Spleen (tissue), 11 donors: ENCODE measurements around the gene SCLT1. TPM values are rescaled to one million over a fixed set of nuclear protein-coding genes. Genes with fewer than 3 reads are reported as not detected.
A peak's percentile ranks its signal among the peaks of the same experiment; 100 is the strongest.

ENCODE experiments used
- DNase-seq: peaks from one replicate; pipeline ENCODE4 v3.0.0-alpha.2; 2020
- H3K27ac ChIP-seq, 8 donors: fragments of 200-600 bp; sonication (generic) in 7 of 8; 1 replicate in 4 of 8; 2 replicates in 4 of 8; pipeline versions ENCODE4 v1.5.0 to v1.8.0; 2016 to 2021; ENCODE audit warnings: inconsistent platforms in 4 of 8, mild to moderate bottlenecking in 4 of 8, moderate library complexity in 1 of 8
- H3K27me3 ChIP-seq, 7 donors: fragments of 200-600 bp; sonication (generic) in 6 of 7; replicated peaks in 1 of 7; 1 replicate in 4 of 7; 2 replicates in 3 of 7; pipeline versions ENCODE4 v1.5.0 to v1.8.0; 2016 to 2021; ENCODE audit warnings: inconsistent platforms in 3 of 7, mild to moderate bottlenecking in 1 of 7
- H3K36me3 ChIP-seq, 6 donors: fragments of 200-600 bp; sonication (generic) in 5 of 6; 1 replicate in 4 of 6; 2 replicates in 2 of 6; pipeline versions ENCODE4 v1.5.0 to v1.8.0; 2016 to 2021; ENCODE audit warnings: inconsistent platforms in 2 of 6
- H3K4me1 ChIP-seq, 6 donors: fragments of 200-600 bp; sonication (generic) in 5 of 6; 1 replicate in 3 of 6; 2 replicates in 3 of 6; pipeline versions ENCODE4 v1.5.0 to v1.8.0; 2016 to 2021; ENCODE audit warnings: inconsistent platforms in 3 of 6
- H3K4me3 ChIP-seq, 8 donors: fragments of 200-600 bp; sonication (generic) in 7 of 8; 1 replicate in 4 of 8; 2 replicates in 4 of 8; pipeline versions ENCODE4 v1.5.0 to v1.8.0; 2016 to 2021; ENCODE audit warnings: inconsistent platforms in 4 of 8, mild to moderate bottlenecking in 4 of 8, moderate library complexity in 2 of 8
- H3K9me3 ChIP-seq, 8 donors: fragments of 200-600 bp; sonication (generic) in 7 of 8; 1 replicate in 4 of 8; 2 replicates in 4 of 8; pipeline versions ENCODE4 v1.5.0 to v1.8.0; 2016 to 2021; ENCODE audit warnings: inconsistent platforms in 4 of 8
- POLR2A ChIP-seq, 3 donors: fragments of 450-650 bp; IDR thresholded peaks; one replicate each; pipeline ENCODE4 v1.5.1; 2017; ENCODE audit warnings: antibody characterized with exemption in 3 of 3, mild to moderate bottlenecking in 1 of 3
- POLR2AphosphoS5 ChIP-seq, 3 donors: sonication (generic); formaldehyde crosslinking; IDR thresholded peaks; one replicate each; pipeline ENCODE4 v1.5.1; 2017; ENCODE audit warnings: antibody characterized with exemption in 3 of 3
- WGBS, 5 donors: extraction: QIAGEN DNeasy Blood & Tissue Kit in 3 of 5; methylation state at CpG; one replicate each; pipeline versions ENCODE4 v1.1.5 to v1.1.7; 2013 to 2018; 5-methylcytosine and 5-hydroxymethylcytosine counted together
- intact Hi-C: fragments of 100-400 bp; cut with DNase I; formaldehyde crosslinking; loops from one replicate; pipeline ENCODE4 v1.15.0; 2023; ENCODE audit warnings: low total_unique reads
- polyA plus RNA-seq, 3 donors: library from polyadenylated mRNA; stranded (reverse); fragments of 200-250 nt; gene quantifications; one replicate each; pipeline ENCODE4 v1.2.1, GENCODE V29; 2013
- total RNA-seq, 7 donors: library from RNA; depleted of rRNA in 3 of 7; stranded (reverse); fragments of >200 nt in 3 of 7; fragmentation: NEBNext Ultra II Directional in 4 of 7; extraction: Animal tissue kit (Norgen Biotek cat#: 25700) in 4 of 7; gene quantifications; one replicate each; pipeline versions ENCODE4 v1.1.0 to v1.2.1, GENCODE V29; 2016 to 2021
- TF ChIP-seq, protein P1 (sequence below), 11 experiments: fragments of 200-600 bp in 7 of 11; fragments of 450-650 bp in 4 of 11; sonication (generic) in 4 of 11; IDR thresholded peaks in 8 of 11; conservative IDR thresholded peaks in 3 of 11; 1 replicate in 7 of 11; 2 replicates in 4 of 11; pipeline versions ENCODE4 v1.4.0 to v1.8.0; 2016 to 2021; ENCODE audit warnings: antibody characterized with exemption in 11 of 11, inconsistent platforms in 4 of 11, mild to moderate bottlenecking in 1 of 11
- donor health status: healthy with polysubstance abuse.
- donor health status: DM: no; HTN: no; CAD: no; lungs with moderate emphysema.
- donor health status: DM: no; HTN: no; CAD: no.
- donor health status: Bipolar disorder and iron deficiency.
- donor health status: healthy.
- donor health status: DM: no; HTN: no; CAD: no.
- donor health status: DM: yes; HTN: yes; CAD: no.

Gene SCLT1
- total and polyA plus RNA-seq, 10 donors: 6.7 to 43.7 (median 30.3) TPM

GRCh38 chr4:128973384-128973783 lies 120.0 kb downstream of the SCLT1 start:
- H3K4me3 ChIP-seq: no peak overlapping the region
- intact Hi-C loops: no loop called here
- peaks cover 0 to 43% (median 0%) of the 10 kb centered on the region in 6 donors for H3K36me3 ChIP-seq
- H3K4me1 ChIP-seq: no peaks in the 10 kb centered on the region
- no peaks in the 10 kb centered on the region for H3K27me3 ChIP-seq
- DNase-seq: no peak
- H3K9me3 ChIP-seq: no peaks in the 10 kb centered on the region
- TF ChIP-seq POLR2A (IDR thresholded peaks at IDR 0.05) (no peak), POLR2AphosphoS5 (IDR thresholded peaks at IDR 0.05) (no peak)
- TF ChIP-seq, protein P1, sequence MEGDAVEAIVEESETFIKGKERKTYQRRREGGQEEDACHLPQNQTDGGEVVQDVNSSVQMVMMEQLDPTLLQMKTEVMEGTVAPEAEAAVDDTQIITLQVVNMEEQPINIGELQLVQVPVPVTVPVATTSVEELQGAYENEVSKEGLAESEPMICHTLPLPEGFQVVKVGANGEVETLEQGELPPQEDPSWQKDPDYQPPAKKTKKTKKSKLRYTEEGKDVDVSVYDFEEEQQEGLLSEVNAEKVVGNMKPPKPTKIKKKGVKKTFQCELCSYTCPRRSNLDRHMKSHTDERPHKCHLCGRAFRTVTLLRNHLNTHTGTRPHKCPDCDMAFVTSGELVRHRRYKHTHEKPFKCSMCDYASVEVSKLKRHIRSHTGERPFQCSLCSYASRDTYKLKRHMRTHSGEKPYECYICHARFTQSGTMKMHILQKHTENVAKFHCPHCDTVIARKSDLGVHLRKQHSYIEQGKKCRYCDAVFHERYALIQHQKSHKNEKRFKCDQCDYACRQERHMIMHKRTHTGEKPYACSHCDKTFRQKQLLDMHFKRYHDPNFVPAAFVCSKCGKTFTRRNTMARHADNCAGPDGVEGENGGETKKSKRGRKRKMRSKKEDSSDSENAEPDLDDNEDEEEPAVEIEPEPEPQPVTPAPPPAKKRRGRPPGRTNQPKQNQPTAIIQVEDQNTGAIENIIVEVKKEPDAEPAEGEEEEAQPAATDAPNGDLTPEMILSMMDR (IDR thresholded peaks at IDR 0.05 in 8 of 11, conservative IDR thresholded peaks at IDR 0.05 in 3 of 11): no peak
- H3K27ac ChIP-seq: no peak overlapping the region

DNA sequence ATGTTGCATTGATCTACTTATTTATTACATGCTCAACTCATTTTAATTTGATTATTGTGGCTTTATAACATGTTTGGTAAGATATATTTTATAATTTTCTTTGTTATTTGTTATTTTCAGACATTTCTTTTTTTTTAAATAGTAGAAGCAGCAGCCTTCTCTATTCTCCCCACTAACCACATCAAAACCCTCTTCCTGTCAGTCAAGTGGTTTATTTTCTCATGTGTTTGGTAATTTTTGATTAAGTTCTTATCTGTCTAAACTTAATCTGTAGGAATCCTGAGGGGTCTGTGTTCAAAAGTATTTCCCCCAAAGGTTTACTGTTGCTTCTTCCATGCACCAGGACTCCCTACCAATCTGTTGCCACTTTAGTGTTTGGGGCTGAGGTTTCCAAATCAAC lies 131.9 kb downstream of the SCLT1 start:
- Histone ChIP-seq H3K27ac (no peak overlapping the region), H3K9me3 (no peaks in the 10 kb centered on the region), H3K4me1 (peaks cover 0 to 29% (median 6%) of the 10 kb centered on the region in 6 donors), H3K27me3 (no peaks in the 10 kb centered on the region), H3K4me3 (no peak overlapping the region), H3K36me3 (peaks cover 0 to 28% (median 0%) of the 10 kb centered on the region in 6 donors)
- no peak for DNase-seq
- intact Hi-C loops: no loop called here
- TF ChIP-seq, protein P1 (IDR thresholded peaks at IDR 0.05 in 8 of 11, conservative IDR thresholded peaks at IDR 0.05 in 3 of 11): no peak
- no peak for TF ChIP-seq POLR2AphosphoS5 (IDR thresholded peaks at IDR 0.05)
- TF ChIP-seq POLR2A (IDR thresholded peaks at IDR 0.05): no peak

- H3K27ac ChIP-seq: peak overlapping the region in 6 of 8 donors; percentile 28 to 81 (median 52)
Observed at GRCh38 chr4:128958194-128958593, 135.1 kb downstream of the SCLT1 start.

GRCh38 chr4:128957459-128957858 lies 135.9 kb downstream of the SCLT1 start:
- no peaks in the 10 kb centered on the region for H3K9me3 ChIP-seq
- H3K36me3 ChIP-seq: peaks cover 0 to 23% (median 2%) of the 10 kb centered on the region in 6 donors
- H3K4me1 ChIP-seq: peaks cover 0 to 29% (median 6%) of the 10 kb centered on the region in 6 donors
- no peaks in the 10 kb centered on the region for H3K27me3 ChIP-seq
- no peak for DNase-seq
- TF ChIP-seq POLR2A (IDR thresholded peaks at IDR 0.05): no peak
- TF ChIP-seq POLR2AphosphoS5 (IDR thresholded peaks at IDR 0.05): no peak
- TF ChIP-seq, protein P1 (IDR thresholded peaks at IDR 0.05 in 8 of 11, conservative IDR thresholded peaks at IDR 0.05 in 3 of 11): no peak
- no peak overlapping the region for H3K4me3 ChIP-seq
- intact Hi-C loops: no loop called here
- peak overlapping the region in 5 of 8 donors; percentile 28 to 81 (median 65) for H3K27ac ChIP-seq

More at GRCh38 chr4:128958194-128958593, 135.1 kb downstream of the SCLT1 start:
- Histone ChIP-seq H3K27me3 (no peaks in the 10 kb centered on the region), H3K36me3 (peaks cover 0 to 20% (median 0%) of the 10 kb centered on the region in 6 donors), H3K9me3 (no peaks in the 10 kb centered on the region), H3K4me3 (peak overlapping the region in 1 of 8 donors; percentile 18), H3K4me1 (peaks cover 0 to 29% (median 6%) of the 10 kb centered on the region in 6 donors)
- WGBS, 5 donors: 29 to 47% (median 38%) methylated on average over 2 of the region's 2 CpGs
- no peak for DNase-seq
- intact Hi-C loops: no loop called here
- TF ChIP-seq, protein P1 (IDR thresholded peaks at IDR 0.05 in 8 of 11, conservative IDR thresholded peaks at IDR 0.05 in 3 of 11): no peak
- TF ChIP-seq POLR2A (IDR thresholded peaks at IDR 0.05): no peak
- TF ChIP-seq POLR2AphosphoS5 (IDR thresholded peaks at IDR 0.05): peak in 1 of 3 donors; percentile 14
